NOMO-1 treated with DMSO at 0.1 percent for 48 hours (cell line): Measurements from ENCODE around the gene ADORA1.

Experiments used
- DNase-seq: peaks from one replicate; lab custom pipeline; 2025; ENCODE audit not compliant: unreplicated experiment; lab: John Stamatoyannopoulos, UW

ADORA1 gene

DNA sequence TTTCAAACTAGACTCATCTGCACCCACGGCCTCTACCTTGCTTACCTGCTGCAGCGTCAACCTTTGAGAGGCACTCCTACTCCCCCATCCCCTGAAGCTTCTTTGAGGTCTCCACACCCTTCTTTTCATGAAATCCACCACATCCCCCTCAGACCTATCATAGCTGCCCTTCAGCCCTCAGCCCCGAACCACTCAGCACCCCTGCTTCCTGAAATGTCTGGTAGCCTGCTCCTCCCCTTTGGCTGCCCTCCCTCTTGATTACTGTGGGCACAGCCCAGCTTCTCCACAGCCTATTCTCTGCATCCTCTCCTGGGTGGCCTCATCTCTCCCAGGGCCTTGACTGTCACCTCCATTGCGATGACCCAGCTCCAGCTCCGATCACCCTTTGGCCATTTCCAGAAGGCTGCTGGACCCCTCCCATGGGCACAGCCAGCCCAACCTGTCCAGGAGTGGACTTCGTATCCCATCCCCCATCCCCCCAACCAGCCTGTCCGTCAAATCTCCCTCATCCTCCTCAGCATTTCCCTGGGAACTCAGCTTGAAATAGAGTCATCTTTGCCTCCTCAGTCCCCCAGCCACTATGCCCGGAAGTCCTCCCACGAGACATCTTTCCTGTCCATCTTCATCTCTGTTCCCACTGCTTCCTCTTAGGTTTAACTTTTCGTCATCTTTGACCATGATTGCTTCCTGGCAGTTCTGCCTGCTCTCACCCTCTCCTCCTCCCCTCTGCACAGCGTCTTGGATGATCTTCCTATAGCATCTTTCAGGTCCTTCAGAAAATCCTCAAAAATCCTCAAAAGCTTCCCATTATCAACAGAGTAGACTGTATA lies 6.1 kb upstream of the ADORA1 start:
- peak; percentile 42 for DNase-seq

GRCh38 chr1:203122159-203122558 lies 5.4 kb upstream of the ADORA1 start:
- no peak for DNase-seq

GRCh38 chr1:203124011-203124410 lies 3.5 kb upstream of the ADORA1 start:
- no peak for DNase-seq

DNA sequence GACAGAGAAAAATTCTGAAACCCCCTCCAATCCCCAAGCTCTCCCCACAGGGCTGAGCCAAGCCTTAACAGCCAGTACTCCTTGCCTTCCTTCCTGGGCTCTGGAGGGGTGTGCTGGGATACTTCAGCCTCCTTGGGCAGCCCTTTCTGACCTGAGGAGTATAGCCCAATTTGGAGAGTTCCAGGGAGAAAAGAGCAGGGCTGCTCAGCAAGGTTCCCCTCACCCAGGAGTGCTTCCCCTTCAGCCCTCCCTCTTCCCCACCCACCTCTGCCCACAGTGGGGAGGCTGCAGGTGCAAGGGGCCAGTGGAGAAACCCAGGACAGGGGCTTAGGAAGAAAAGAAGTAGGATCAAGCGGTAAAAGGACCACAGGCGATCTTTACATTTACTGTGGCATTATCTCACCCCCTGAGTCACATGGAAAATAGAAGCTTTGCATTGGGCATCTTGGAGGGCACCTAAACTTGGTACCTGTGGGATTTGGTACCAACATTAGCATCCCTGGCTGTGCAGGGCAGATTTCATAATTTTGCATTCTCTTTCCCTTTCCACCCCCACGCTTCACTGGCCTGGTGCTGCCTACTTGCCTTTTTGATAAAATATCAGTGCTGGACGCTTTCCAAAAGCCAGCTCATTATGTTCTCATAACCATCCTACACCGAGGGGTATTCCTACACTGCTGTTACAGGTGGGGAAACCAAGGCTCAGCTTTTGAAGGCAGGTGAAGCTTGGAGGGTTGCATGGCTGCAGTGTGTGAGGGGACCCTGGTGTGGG lies 2.8 kb upstream of the ADORA1 start:
- DNase-seq, result no peak

DNA sequence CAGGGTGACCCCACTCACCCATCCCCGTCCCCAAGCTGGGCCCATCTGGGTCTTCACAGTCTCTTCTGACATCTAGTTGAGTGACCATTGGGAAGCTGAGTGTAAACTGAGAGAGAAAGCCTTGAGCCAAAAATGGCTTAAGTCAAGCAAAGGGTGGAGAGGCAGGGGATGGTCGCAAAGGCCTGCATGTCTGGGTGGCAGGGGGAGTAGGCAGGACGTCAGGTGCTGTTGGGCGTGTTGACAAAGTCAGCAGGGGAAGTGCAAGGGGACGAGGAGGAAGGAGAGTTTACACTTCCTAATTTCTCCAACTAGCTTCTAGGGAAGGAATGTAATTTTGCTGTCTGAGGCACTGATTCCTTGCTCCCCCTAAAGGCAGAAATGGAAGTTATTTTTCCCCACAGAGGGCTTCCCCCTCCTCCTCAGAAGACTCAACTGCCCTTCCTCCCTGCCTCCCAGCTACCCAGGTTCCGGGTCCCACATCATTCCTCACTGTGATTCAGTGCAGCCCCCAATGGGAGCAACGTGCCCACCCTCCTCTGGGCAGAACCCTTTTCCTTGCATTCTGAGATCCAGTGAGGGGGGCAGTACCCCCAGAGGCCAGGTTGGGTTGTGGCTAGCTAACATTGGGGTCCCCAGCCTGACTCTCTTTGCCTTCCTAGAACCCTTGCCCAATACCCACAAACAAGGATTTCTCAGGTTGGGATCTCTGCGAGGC lies 1.2 kb upstream of the ADORA1 start:
- no peak for DNase-seq

DNA sequence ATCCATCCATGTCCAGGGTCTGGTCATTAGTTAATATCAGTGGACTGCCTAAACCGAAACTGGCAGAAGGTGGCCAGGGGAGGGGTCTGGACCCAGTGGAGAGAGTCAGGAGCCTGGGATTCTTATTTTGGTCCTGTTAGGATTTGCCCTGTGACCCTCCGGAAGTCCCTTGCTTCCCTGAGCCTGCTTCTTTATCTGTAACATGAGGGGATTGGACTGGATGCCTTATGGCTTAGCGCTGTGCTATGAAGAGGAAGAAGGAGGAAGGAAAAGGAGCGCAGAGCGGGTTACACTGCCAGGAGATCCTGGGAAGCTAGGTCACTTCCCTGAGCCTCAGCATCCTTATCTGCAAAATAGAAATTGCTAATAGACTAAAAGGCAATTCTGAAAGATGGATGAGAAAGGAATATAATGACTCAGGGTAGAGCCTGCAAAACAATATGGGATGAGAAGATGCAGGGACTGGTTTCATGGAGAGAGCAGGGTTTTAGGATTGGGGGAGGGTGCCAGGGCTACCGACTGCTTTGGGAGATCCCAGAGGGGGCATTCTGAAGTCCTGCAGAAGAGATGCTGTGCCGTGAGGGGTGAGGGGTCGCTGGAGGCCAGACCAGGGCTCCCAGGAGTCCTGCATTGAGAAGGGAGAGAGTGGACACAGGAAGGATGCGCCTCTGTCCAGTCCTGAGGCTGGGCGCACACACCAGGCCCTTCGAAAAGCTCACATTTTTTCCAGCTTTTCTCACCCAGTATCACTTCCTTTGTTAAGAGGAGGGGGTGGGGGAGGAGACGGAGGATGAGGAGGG lies 460 bp upstream of the ADORA1 start:
- DNase-seq, result no peak

DNA sequence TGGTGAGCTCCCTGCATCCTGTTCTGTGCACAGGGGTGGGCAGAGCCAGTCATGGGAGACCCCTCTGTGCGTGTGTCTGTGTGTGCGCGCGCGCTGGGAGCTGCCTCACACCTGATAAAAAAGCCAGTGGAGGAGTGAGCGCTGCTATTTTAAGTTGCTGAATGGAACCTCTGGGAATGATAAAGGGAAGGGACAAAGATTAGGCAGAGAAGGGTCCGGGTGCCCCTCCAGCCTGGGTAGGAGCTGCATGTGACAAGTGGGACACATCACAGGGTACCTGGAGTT lies 847 bp downstream of the ADORA1 start:
- no peak for DNase-seq

DNA sequence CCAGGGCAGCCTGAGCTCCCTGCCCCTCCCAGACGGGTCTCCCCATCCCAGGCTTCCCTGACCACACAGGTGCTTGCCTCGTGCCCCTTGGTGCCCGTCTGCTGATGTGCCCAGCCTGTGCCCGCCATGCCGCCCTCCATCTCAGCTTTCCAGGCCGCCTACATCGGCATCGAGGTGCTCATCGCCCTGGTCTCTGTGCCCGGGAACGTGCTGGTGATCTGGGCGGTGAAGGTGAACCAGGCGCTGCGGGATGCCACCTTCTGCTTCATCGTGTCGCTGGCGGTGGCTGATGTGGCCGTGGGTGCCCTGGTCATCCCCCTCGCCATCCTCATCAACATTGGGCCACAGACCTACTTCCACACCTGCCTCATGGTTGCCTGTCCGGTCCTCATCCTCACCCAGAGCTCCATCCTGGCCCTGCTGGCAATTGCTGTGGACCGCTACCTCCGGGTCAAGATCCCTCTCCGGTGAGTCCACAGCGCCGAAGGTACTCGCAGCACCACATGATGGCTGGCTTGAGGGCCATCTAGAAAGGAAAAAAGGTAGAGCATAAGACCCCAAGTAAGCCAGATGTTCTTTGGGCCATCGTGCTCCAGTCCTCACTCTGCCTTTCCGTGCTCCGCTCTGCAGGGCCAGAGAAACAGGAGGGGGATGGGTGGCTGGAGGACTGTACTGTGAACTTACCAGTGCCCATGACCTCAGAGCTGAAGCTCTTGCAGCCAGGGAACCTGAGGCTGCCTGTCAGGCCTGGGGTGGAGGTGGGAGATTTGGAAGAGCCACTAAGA lies 1.4 kb downstream of the ADORA1 start:
- DNase-seq, result no peak

DNA sequence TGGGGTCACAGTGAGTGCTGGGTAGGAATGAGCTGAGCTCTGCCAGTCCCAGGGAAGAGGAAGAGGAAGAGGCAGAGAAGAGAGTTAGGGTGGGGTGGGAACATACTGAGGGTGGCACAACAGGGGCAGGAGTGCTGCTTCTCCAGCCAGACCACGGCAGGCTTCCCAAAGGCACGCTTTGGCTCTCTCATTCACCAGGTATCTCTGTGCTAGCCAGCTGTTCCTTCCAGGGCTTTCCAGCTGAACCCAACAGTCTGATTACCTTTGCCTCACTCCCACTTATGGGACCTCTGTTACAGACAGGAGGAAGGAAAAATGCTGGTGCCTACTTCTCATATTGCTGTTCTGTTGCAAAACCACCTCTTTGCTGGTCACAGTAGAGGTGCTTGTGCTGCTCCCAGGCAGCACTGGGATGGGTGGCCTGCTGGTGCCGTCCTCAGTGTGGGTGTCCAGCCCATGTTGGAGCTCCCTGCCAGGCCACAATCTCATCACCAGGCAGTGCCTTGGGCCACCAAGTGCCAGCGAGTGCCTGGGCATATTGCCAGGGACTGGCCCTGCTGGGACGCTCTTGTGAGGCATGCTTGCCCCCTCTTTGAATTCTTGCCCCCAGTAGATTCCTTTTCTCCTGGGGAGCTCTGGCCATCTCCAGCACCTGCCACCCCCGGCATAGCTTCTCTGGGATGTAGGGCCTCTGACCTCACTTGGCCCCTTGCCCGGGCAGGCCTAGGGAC lies 2.1 kb downstream of the ADORA1 start:
- DNase-seq, result peak; percentile 24

GRCh38 chr1:203130358-203130985 lies 2.9 kb downstream of the ADORA1 start:
- no peak for DNase-seq

GRCh38 chr1:203131548-203132200 lies 4.1 kb downstream of the ADORA1 start:
- no peak for DNase-seq

- no peak for DNase-seq
Observed at GRCh38 chr1:203133970-203134725, 6.6 kb downstream of the ADORA1 start.

DNA sequence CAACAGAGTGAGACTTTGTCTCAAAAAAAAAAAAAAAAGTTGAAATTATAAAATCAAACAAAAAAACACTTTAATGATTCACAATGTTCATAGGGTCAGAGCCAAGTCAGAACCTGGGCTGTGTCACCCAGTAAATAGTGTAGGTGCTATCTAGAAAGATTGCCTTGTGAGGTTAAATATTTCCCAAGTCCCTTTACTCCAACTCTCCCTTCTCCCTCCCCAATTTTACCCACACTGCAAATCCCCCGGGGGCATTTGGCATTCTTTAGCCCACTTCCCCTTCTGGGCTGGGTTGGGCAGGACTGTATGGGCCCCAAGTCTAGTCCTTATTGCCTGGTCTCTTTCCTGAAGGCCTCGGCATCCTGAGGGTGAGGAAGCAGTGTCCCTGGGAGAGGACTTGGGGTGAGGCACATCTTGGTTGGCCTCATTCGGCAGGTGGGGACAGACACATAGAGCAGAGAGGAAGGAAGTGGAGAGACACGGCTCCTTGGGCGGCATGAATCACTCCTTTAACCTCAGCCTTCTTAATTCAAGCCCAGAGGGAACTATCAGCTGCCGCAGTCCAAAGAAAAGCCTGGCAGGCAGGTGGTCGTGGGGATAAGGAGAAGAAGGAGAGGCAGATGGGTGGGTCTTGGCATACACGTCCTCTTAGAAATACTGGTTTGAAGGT lies 8.2 kb downstream of the ADORA1 start:
- peak; percentile 79 for DNase-seq

- DNase-seq, result no peak
Observed at GRCh38 chr1:203136409-203137042, 9.0 kb downstream of the ADORA1 start.

- DNase-seq, result no peak
Observed at GRCh38 chr1:203137324-203137723, 9.8 kb downstream of the ADORA1 start.

DNA sequence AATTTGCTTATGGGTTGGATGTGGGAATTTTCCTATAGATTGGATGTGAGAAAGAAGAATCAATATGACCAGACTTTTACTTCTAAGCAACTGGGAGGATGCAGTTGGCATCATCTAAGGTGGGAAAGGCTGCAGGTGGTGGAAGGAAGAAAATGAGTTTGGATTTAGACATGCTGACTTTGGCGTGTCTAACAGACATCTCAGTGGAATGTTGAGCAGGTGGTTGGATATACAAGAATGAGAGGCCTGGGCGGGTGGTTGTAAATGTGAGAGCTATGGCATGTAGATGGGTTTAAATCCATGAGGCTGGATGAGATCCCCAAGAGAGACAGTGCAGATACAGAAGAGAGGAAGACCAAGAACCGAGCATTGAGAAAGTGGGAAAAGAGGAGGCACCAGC lies 10.5 kb downstream of the ADORA1 start:
- DNase-seq, result no peak

DNA sequence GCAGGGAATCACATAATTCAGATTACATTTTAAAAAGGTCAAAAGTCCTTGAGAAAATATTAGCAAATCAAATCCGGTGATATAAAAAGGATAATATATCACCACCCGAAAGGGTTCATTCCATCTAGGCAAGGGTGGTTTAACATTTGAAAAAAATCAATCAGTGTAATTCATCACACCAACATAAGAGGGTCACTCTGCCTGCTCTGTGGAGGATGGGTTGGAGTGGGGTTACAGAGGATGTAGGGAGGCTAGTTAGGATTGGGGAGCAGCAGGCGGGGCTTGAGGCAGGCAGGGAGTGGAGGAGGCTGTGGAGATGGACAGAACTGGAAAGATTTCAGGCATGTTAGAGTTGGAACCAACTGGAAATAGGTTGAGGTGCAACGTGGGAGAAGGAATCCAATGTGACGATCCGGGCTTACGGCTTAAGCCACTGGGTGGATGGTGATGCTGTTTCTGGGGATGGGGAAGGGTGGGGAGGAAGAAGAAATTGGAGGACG lies 12.5 kb downstream of the ADORA1 start:
- no peak for DNase-seq
